Measurements from ENCODE around the gene LRMDA.

DNA sequence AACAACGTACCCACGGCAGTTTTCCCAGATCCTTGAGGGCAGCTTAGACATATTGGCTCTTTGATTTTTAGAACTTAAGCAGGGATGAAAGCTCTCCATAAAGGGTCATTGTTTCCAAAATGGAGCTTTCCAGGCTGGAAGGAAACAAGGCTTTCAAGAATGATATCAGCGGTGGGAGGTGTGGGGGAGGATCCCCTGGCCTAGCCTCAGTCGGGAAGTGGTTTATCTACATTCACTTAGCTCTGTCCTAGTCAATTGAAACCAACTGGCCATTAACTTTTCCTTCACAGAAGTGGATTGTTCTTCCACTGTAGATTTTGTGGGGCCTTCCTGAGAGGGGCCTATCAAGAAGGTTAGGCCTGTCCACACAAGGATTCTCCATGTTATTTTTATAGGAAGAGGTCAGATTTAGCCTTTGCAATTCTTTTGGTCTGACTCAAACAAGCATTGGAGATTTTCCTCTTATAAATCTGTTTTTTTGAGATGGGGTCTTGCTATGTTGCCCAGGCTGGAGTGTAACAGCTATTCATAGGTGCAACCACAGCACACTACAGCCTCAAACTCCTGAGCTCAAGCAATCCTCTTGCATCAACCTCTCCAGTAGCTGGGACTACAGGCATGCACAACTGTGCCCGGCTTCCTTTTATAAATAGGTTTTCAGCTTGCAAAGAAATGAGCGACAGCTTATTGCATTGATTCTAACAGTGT, 343.5 kb downstream of the LRMDA start:
- TF ChIP-seq, protein P1, sequence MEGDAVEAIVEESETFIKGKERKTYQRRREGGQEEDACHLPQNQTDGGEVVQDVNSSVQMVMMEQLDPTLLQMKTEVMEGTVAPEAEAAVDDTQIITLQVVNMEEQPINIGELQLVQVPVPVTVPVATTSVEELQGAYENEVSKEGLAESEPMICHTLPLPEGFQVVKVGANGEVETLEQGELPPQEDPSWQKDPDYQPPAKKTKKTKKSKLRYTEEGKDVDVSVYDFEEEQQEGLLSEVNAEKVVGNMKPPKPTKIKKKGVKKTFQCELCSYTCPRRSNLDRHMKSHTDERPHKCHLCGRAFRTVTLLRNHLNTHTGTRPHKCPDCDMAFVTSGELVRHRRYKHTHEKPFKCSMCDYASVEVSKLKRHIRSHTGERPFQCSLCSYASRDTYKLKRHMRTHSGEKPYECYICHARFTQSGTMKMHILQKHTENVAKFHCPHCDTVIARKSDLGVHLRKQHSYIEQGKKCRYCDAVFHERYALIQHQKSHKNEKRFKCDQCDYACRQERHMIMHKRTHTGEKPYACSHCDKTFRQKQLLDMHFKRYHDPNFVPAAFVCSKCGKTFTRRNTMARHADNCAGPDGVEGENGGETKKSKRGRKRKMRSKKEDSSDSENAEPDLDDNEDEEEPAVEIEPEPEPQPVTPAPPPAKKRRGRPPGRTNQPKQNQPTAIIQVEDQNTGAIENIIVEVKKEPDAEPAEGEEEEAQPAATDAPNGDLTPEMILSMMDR (IDR thresholded peaks at IDR 0.05) = no peak
- no peak for TF ChIP-seq POLR2A (IDR thresholded peaks at IDR 0.05)
